HUDEP-2 (cell line): ENCODE data around the gene SHFL.

Experiments used
- DNase-seq, 76 experiments: peaks; one replicate each; lab custom pipeline; 2025; ENCODE audit not compliant: unreplicated experiment in 76 of 76; lab: John Stamatoyannopoulos, UW

Gene SHFL

GRCh38 chr19:10086591-10087192 lies 575 bp downstream of the SHFL start:
- DNase-seq = peak in 1 of 76 experiments; percentile 14

GRCh38 chr19:10087296-10088061 lies 1.4 kb downstream of the SHFL start:
- DNase-seq = no peak

GRCh38 chr19:10088949-10089554 lies 2.9 kb downstream of the SHFL start:
- no peak for DNase-seq

- DNase-seq = no peak
These were observed 3.8 kb downstream of the SHFL start for GRCh38 chr19:10089801-10090375.

GRCh38 chr19:10091370-10091687 lies 5.2 kb downstream of the SHFL start:
- no peak for DNase-seq

- DNase-seq = peak in 37 of 76 experiments; percentile 23 to 73 (median 40)
These were observed 6.0 kb downstream of the SHFL start for GRCh38 chr19:10091895-10092641.

- DNase-seq = no peak
These were observed 6.7 kb downstream of the SHFL start for GRCh38 chr19:10092648-10093294.

- peak in 7 of 76 experiments; percentile 17 to 50 (median 25) for DNase-seq
These were observed 7.4 kb downstream of the SHFL start for GRCh38 chr19:10093295-10094186.

GRCh38 chr19:10095622-10095947 lies 9.5 kb downstream of the SHFL start:
- DNase-seq = peak in 1 of 76 experiments; percentile 15

GRCh38 chr19:10095948-10096614 lies 10.0 kb downstream of the SHFL start:
- DNase-seq = peak in 74 of 76 experiments; percentile 58 to 98 (median 92)

- DNase-seq = peak in 2 of 76 experiments; percentile 52 to 70
These were observed 10.5 kb downstream of the SHFL start for GRCh38 chr19:10096615-10096963.

- DNase-seq = no peak
These were observed 14.2 kb downstream of the SHFL start for GRCh38 chr19:10100163-10100785.

GRCh38 chr19:10102787-10103236 lies 16.7 kb downstream of the SHFL start:
- DNase-seq = peak in 6 of 76 experiments; percentile 21 to 43 (median 31)

GRCh38 chr19:10104130-10104513 lies 18.0 kb downstream of the SHFL start:
- peak in 1 of 76 experiments; percentile 22 for DNase-seq

GRCh38 chr19:10104665-10105508 lies 18.8 kb downstream of the SHFL start:
- peak in 7 of 76 experiments; percentile 26 to 66 (median 40) for DNase-seq

GRCh38 chr19:10105509-10106099 lies 19.5 kb downstream of the SHFL start:
- peak in 7 of 76 experiments; percentile 42 to 63 (median 52) for DNase-seq
